Calu3 (cell line): ENCODE measurements around the gene NEO1. TPM values are rescaled to one million over a fixed set of nuclear protein-coding genes. Genes with fewer than 3 reads are reported as not detected.

Source experiments
- BruUV-seq: library from RNA; stranded (reverse); fragments of 400-500 nt; replicated peaks from 2 replicates; lab custom pipeline; 2021; lab: Mats Ljungman, UMichigan
- CTCF ChIA-PET: fragments of 300-600 bp; sonication (Branson Sonifier 250); formaldehyde crosslinking; loops from one replicate; lab custom pipeline; 2022; ENCODE audit warnings: antibody characterized with exemption; lab: Charles Lee
- DNase-seq: peaks from one replicate; pipeline ENCODE4 v3.0.0; 2022
- H3K27ac Mint-ChIP-seq: one replicate; pipeline ENCODE4 v1.8.0; 2022; ENCODE audit warnings: mixed read lengths; ENCODE audit not compliant: unreplicated experiment
- H3K27me3 Mint-ChIP-seq: one replicate; pipeline ENCODE4 v1.8.0; 2022; ENCODE audit warnings: mixed read lengths; ENCODE audit not compliant: unreplicated experiment
- H3K36me3 Mint-ChIP-seq: one replicate; pipeline ENCODE4 v1.8.0; 2022; ENCODE audit warnings: mild to moderate bottlenecking, moderate library complexity, mixed read lengths; ENCODE audit not compliant: insufficient read depth, unreplicated experiment
- H3K4me1 Mint-ChIP-seq: one replicate; pipeline ENCODE4 v1.8.0; 2022; ENCODE audit warnings: mild to moderate bottlenecking, low read depth, mixed read lengths; ENCODE audit not compliant: unreplicated experiment
- H3K4me3 Mint-ChIP-seq: one replicate; pipeline ENCODE4 v1.8.0; 2022; ENCODE audit warnings: mild to moderate bottlenecking, low read depth, moderate library complexity, mixed read lengths; ENCODE audit not compliant: unreplicated experiment
- H3K9me3 Mint-ChIP-seq: one replicate; pipeline ENCODE4 v1.8.0; 2022; ENCODE audit warnings: low read depth, mixed read lengths; ENCODE audit not compliant: unreplicated experiment
- CTCF ChIP-seq: fragments of 200-600 bp; IDR thresholded peaks from one replicate; pipeline ENCODE4 v1.8.0; 2022; ENCODE audit warnings: antibody characterized with exemption; ENCODE audit not compliant: unreplicated experiment
- intact Hi-C: fragments of 100-400 bp; cut with micrococcal nuclease; formaldehyde crosslinking; loops from one replicate; pipeline ENCODE4 v1.10.0; 2022; ENCODE audit not compliant: unreplicated experiment
- total RNA-seq: library from RNA; stranded (reverse); gene quantifications from 2 replicates; pipeline ENCODE4 v1.2.3, GENCODE V29; 2022

The NEO1 gene
- total RNA-seq, 1 experiment from 2014 or later, result 20.4 TPM

GRCh38 chr15:73284090-73284716 is 231.9 kb downstream of the NEO1 start:
- Mint-ChIP-seq H3K4me3 (no peak overlapping the region), H3K27ac (no peak overlapping the region), H3K36me3 (no peaks in the 10 kb centered on the region), H3K4me1 (no peaks in the 10 kb centered on the region), H3K27me3 (no peaks in the 10 kb centered on the region), H3K9me3 (no peaks in the 10 kb centered on the region)
- no peak for DNase-seq
- TF ChIP-seq CTCF, result no peak
- intact Hi-C loops, result no loop called here
- no TSS peak for BruUV-seq
- CTCF ChIA-PET, result interaction anchor here (0.6 kb wide), 1 partner anchor 643 kb away, joined by 3 read pairs; no protein-coding TSS in a partner anchor

- no peaks in the 10 kb centered on the region for H3K4me1 Mint-ChIP-seq
- no peaks in the 10 kb centered on the region for H3K36me3 Mint-ChIP-seq
- CTCF ChIA-PET, result no interaction called here
- no peaks in the 10 kb centered on the region for H3K27me3 Mint-ChIP-seq
- H3K27ac Mint-ChIP-seq, result no peak overlapping the region
- no TSS peak for BruUV-seq
- DNase-seq, result no peak
- no peak overlapping the region for H3K4me3 Mint-ChIP-seq
- intact Hi-C loops, result no loop called here
- no peaks in the 10 kb centered on the region for H3K9me3 Mint-ChIP-seq
- TF ChIP-seq CTCF, result no peak
Measured at GRCh38 chr15:73286311-73286710, 234.0 kb downstream of the NEO1 start.

GRCh38 chr15:73287019-73287418 is 234.8 kb downstream of the NEO1 start:
- Mint-ChIP-seq H3K36me3 (no peaks in the 10 kb centered on the region), H3K9me3 (no peaks in the 10 kb centered on the region), H3K27ac (no peak overlapping the region), H3K27me3 (no peaks in the 10 kb centered on the region), H3K4me1 (no peaks in the 10 kb centered on the region), H3K4me3 (no peak overlapping the region)
- TF ChIP-seq CTCF, result no peak
- intact Hi-C loops, result no loop called here
- DNase-seq, result no peak
- CTCF ChIA-PET, result interaction anchor here (0.9 kb wide), 2 partner anchors 19 to 43 kb away, joined by 3 read pairs; no protein-coding TSS in a partner anchor
- no TSS peak for BruUV-seq

GRCh38 chr15:73291441-73291840 is 239.2 kb downstream of the NEO1 start:
- H3K27ac Mint-ChIP-seq, result no peak overlapping the region
- H3K4me1 Mint-ChIP-seq, result no peaks in the 10 kb centered on the region
- CTCF ChIA-PET, result interaction anchor here (0.5 kb wide), 1 partner anchor 13 kb away, joined by 3 read pairs; no protein-coding TSS in a partner anchor
- intact Hi-C loops, result no loop called here
- no peaks in the 10 kb centered on the region for H3K27me3 Mint-ChIP-seq
- DNase-seq, result no peak
- H3K9me3 Mint-ChIP-seq, result no peaks in the 10 kb centered on the region
- no peaks in the 10 kb centered on the region for H3K36me3 Mint-ChIP-seq
- H3K4me3 Mint-ChIP-seq, result no peak overlapping the region
- no peak for TF ChIP-seq CTCF
- no TSS peak for BruUV-seq
